Endometrium (tissue), 2 donors: Measurements from ENCODE around the gene ZNF407.

ENCODE experiments used
- FAIRE-seq: peaks from 2 replicates; lab custom pipeline; 2012; peaks lifted over from hg19 to GRCh38; lab: Jason Lieb, UNC
- donor health status: control.
- donor health status: control.

ZNF407 gene

DNA sequence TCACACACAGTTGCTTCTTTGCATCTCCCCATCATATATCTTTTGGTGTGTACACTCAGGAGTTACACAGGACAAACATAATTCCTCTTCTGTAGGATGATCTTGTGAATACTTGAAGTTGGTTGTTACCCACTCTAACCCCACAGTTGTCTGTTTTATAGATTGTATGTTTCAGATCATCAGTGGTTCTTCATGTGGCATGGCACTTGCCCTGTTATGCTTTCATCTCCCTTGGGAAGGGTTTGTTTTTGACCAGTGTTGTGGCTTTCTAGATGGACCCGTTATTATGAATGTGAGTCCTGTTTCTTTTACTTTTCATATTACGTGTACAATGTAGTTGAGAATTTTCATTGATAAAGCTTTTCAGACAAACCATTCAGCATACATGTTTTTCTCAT is 82.0 kb downstream of the ZNF407 start:
- no peak for FAIRE-seq

DNA sequence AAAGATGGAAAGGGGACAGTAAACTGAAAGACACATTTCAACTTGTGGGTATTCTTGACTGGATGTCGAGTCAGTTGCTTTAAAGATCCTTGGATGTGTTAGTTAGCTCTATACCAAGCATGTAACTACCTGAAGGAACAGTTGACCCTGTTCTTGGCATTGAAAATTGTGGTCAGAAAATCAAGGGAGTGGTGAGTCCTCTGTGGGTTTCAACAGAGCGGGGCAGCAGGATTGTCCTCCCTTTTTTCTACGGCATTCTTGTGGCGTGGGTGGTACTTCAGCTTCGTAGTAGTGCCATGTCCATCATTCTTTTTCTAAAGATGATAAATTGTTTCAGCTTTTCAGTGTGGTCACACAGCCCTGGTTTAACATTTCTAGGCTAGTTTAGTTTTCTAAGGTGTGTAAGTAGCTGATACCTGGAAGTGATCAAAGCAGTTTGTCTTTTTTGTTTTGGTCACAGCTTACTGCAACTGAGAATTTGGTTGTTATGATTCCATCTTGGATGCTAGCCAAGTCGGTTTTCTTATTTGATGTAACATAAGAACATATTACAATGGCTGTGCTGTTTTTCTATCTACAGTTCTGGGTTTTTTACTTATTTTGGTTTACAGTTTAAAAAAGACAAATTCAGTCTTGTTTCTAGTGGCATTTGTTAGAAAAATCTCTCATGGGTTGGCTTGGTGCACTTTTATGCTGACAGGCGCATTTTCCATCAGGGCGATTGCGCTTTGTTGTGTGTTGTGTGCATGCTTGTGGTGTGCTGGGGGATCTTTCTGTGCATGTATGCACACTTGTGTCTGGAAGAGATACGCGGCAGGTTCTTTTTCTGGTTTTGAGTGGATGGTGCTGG is 84.7 kb downstream of the ZNF407 start:
- no peak for FAIRE-seq

- peak; percentile 37 for FAIRE-seq
Observed at GRCh38 chr18:74682991-74683297, 85.3 kb downstream of the ZNF407 start.

DNA sequence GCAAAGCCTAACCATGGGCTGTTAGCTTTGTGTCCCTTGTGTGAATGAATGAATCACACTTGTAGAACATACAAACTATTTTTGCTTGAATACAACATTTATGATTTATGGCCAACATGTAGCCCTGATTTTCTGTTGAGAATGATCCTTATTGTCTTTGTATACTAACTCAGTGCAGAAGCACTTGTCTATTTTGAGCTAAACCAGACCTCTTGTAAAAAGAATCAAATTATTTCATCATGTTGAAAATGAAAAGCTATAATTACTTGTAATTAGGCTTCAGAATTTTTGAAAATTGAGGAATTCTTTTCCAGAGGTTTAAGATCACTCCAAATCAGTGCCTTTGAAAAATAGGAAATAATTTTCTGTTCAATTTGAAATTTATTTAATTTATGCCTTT is 85.9 kb downstream of the ZNF407 start:
- FAIRE-seq: peak; percentile 33

- no peak for FAIRE-seq
Observed at GRCh38 chr18:74689251-74689650, 91.6 kb downstream of the ZNF407 start.

- FAIRE-seq: no peak
Observed at GRCh38 chr18:74692367-74693013, 94.8 kb downstream of the ZNF407 start.

DNA sequence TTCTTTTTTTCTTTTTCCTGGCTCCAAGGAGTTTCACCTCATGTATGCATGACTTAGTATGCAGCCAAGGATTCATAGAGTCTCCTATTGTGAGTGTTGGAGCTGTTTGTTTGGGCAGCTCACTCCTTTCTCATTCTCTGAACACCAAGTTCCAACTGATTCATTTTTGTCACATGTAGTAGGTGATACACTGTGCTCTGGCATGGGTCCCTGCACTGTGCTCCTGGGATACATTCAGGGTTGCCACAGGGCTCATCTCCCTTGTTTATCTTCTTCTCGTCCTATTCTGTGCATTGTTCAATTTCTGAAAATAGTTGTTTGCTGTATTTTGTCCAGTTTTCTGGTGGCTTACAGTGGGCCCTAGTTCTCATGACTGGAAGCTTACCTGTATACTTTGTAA is 96.8 kb downstream of the ZNF407 start:
- FAIRE-seq: no peak

DNA sequence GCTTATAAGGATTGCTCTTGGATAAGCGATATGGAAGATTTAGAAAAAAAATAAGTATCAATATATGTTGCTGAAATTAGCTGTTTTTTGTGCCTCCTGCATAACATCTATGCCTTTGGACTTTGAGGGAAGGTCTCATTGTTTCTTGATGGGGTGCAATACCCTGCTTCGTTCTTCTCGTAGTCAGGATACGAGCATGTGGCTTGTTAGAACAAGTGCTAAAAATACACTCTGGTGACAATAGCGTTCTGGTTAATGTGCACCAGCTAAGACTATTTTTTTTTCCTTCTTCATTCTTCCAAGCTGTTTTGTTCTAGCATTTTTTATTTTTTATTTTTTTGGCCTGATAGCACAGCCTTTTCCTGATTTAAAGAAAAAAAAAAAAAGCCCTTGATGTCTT is 97.5 kb downstream of the ZNF407 start:
- no peak for FAIRE-seq

DNA sequence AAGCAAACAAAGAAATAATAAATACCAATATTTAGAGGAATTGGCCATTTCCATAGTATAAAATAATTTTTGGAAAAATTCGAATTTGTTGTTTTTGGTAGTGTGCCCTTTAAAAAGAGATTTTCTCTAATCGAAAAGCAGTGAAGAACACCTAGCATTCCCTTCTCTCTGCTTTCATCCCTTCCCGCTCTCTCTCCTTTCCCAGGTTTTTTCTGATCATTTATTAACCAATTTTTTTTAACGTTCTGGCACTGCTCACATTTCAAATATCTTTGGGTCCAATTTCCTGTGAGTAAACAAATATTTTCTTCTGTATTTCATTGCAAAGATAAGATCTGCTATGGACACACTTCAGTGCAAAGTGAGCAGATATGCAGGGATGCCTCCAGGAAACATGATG is 101.2 kb downstream of the ZNF407 start:
- no peak for FAIRE-seq

GRCh38 chr18:74699455-74699854 is 101.8 kb downstream of the ZNF407 start:
- FAIRE-seq: no peak

GRCh38 chr18:74702950-74703349 is 105.3 kb downstream of the ZNF407 start:
- FAIRE-seq: no peak

DNA sequence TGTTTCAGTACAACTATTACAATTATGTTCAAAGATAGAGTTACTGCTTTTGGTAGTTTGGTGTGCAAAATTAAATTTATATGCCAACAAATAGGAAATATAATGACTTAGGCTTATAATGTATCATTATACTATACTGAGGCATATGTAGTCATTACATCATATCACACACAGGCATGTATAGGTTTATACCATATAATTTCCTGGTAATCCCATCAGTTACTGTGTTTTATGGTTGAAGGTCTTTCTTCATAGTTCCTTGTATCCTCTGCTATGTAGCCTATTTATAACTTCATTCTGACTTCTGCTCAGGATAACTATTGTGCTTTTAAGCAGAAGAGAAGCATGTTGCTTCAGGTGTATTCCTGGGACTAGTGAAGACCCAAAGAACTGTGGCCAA is 110.5 kb downstream of the ZNF407 start:
- no peak for FAIRE-seq

GRCh38 chr18:74709452-74709851 is 111.8 kb downstream of the ZNF407 start:
- FAIRE-seq: no peak

- FAIRE-seq: no peak
Observed at GRCh38 chr18:74714120-74714519, 116.5 kb downstream of the ZNF407 start.

- no peak for FAIRE-seq
Observed at GRCh38 chr18:74714791-74715190, 117.1 kb downstream of the ZNF407 start.

GRCh38 chr18:74715306-74715705 is 117.6 kb downstream of the ZNF407 start:
- no peak for FAIRE-seq

GRCh38 chr18:74715865-74716712 is 118.4 kb downstream of the ZNF407 start:
- no peak for FAIRE-seq

- FAIRE-seq: no peak
Observed at GRCh38 chr18:74718312-74718711, 120.6 kb downstream of the ZNF407 start.

DNA sequence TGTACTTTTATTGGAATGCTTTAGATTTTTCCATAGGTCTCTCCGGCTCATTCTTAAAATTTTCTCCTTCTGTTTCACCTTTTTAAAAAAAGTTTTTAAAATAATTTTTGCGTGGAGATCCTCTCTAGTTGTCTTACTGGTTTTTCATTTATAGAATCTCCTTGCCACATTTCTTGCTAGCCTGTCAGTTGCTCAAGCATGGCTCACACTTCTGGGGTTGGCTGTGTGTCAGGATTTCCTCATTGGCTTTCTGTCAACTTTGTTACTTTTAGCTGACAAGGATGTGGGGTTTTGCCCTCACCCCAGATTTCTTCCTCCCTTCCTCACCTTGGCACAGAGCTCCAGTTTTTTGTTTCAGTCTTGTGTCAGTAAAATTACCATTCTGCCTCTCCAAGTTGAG is 124.6 kb downstream of the ZNF407 start:
- no peak for FAIRE-seq

DNA sequence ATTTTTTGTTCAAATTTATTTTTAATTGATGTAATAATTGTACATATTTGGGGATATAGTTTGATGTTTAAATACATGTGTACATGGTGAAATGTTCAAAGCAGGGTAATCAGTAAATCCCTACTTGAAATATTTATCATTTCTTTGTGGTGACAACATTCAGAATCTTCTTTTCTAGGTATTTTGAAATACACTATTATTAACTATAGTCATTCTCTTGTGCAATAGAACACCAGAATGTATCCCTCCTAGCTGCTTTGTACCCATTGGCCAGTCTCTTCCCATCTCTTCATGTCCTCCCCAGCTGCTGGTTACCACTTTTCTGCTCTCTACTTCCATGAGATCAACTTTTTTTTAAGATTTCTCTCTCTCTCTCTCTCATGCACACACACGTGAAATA is 126.5 kb downstream of the ZNF407 start:
- FAIRE-seq: no peak

GRCh38 chr18:74725690-74726089 is 128.0 kb downstream of the ZNF407 start:
- no peak for FAIRE-seq

- FAIRE-seq: no peak
Observed at GRCh38 chr18:74728586-74728985, 130.9 kb downstream of the ZNF407 start.

GRCh38 chr18:74731097-74731496 is 133.4 kb downstream of the ZNF407 start:
- no peak for FAIRE-seq
